Activated naive CD8-positive, alpha-beta T cell (primary cell): ENCODE data around the gene STX1A.
"Not testable (repeated sequence)": the region's sequence is repeated elsewhere in the genome, so short reads cannot be mapped to it uniquely, and the experiment has no call there.

Experiments
- H3K27ac Mint-ChIP-seq: one replicate; pipeline ENCODE4 v1.8.0; 2021; ENCODE audit warnings: mixed read lengths
- H3K27me3 Mint-ChIP-seq: one replicate; pipeline ENCODE4 v1.8.0; 2021; ENCODE audit warnings: mixed read lengths
- H3K36me3 Mint-ChIP-seq: one replicate; pipeline ENCODE4 v1.8.0; 2021; ENCODE audit warnings: mixed read lengths
- H3K4me1 Mint-ChIP-seq: one replicate; pipeline ENCODE4 v1.8.0; 2021; ENCODE audit warnings: low read depth, mixed read lengths
- H3K4me3 Mint-ChIP-seq: one replicate; pipeline ENCODE4 v1.8.0; 2021; ENCODE audit warnings: mild to moderate bottlenecking, mixed read lengths
- H3K9me3 Mint-ChIP-seq: one replicate; pipeline ENCODE4 v1.8.0; 2021; ENCODE audit warnings: low read depth, mixed read lengths

STX1A gene

DNA sequence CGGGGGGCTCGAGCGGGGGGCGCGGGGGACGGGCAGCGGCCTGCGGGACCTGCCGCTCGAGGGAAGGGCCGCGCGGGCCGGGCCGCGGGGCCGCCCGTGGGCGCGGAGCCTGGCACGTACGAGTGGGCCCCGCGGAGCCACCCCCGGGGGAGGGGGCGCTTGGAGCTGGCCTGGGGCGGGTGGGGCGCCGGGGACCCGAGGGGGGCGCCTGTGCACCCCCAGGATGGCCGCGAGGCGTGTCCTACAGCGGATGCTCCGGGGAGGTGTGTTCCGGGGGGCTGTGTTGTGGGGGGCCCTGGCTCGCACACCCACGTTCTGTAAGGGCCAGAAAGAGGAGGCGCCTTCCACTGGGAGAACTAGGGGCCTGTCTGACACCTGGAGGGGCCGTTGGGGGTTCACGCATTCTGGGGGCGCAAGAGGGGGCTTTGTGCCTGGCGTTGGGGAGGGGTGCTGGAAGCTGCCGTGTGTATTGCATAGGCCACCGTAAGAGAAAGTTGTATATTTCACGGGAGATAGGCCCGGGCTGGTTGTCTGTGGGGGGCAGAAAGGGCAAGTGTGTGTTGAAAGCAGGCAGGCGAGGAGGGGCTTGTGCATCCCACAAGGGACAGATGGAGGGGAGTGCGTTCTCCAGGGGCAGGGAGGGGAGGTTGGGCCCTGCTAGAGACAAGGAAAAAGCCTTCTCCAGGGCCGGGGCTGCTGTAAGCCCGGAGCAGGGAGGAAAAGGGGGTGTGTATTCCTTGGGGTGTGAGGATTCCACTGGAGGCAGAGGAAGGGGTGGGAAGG, 51.2 kb downstream of the STX1A start:
- H3K4me3 Mint-ChIP-seq = peak overlapping the region; percentile 70
- no peak overlapping the region for H3K27ac Mint-ChIP-seq
- H3K36me3 Mint-ChIP-seq = no peaks in the 10 kb centered on the region
- peaks cover 10% of the 10 kb centered on the region for H3K4me1 Mint-ChIP-seq
- H3K9me3 Mint-ChIP-seq = peaks cover under 1% of the 10 kb centered on the region
- peaks cover 12% of the 10 kb centered on the region for H3K27me3 Mint-ChIP-seq

- Mint-ChIP-seq H3K4me1 (peaks cover 10% of the 10 kb centered on the region), H3K4me3 (peak within 1 kb of the TSS; percentile 73), H3K9me3 (peaks cover 5% of the 10 kb centered on the region), H3K27ac (no peak within 1 kb of the TSS), H3K27me3 (peaks cover 16% of the 10 kb centered on the region), H3K36me3 (no peaks in the 10 kb centered on the region)
Observed at GRCh38 chr7:73667344-73668102, 51.9 kb downstream of the STX1A start, which contains the start of gene VPS37D. TSS of gene VPS37D (plus strand) at chr7:73667831. CDS start at chr7:73667959, 128 bp downstream.

- H3K4me3 Mint-ChIP-seq = no peak overlapping the region
- no peak overlapping the region for H3K27ac Mint-ChIP-seq
- no peaks in the 10 kb centered on the region for H3K36me3 Mint-ChIP-seq
- peaks cover 5% of the 10 kb centered on the region for H3K4me1 Mint-ChIP-seq
- H3K27me3 Mint-ChIP-seq = peaks cover 18% of the 10 kb centered on the region
- peaks cover 5% of the 10 kb centered on the region for H3K9me3 Mint-ChIP-seq
Observed at GRCh38 chr7:73663033-73663432, 56.4 kb downstream of the STX1A start.

- not testable (repeated sequence) for H3K36me3 Mint-ChIP-seq, H3K9me3 Mint-ChIP-seq, H3K27ac Mint-ChIP-seq, H3K4me1 Mint-ChIP-seq, H3K4me3 Mint-ChIP-seq
- H3K27me3 Mint-ChIP-seq = peaks cover 15% of the 10 kb centered on the region
Observed at GRCh38 chr7:73660594-73660993, 58.9 kb downstream of the STX1A start.

DNA sequence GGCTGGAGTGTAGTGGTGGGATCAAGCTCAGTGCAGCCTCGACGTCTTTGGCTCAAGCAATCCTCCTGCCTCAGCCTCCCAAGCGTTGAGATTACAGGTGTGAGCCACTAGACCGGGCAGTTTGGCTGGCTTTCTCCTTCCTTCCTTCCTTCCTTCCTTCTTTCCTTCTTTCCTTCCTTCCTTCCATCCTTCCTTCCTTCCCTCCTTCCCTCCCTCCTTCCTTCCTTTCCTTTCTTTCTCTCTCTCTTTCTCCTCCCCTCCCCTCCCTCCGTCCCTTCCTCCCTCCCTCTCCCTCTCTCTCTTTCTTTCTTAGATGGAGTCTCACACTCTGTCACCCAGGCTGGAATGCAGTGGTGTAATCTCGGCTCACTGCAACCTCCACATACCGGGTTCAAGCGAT, 59.5 kb downstream of the STX1A start:
- Mint-ChIP-seq H3K27ac (no peak overlapping the region), H3K36me3 (no peaks in the 10 kb centered on the region)

GRCh38 chr7:73655309-73655708, 64.2 kb downstream of the STX1A start:
- H3K4me3 Mint-ChIP-seq, H3K27ac Mint-ChIP-seq, H3K36me3 Mint-ChIP-seq, H3K4me1 Mint-ChIP-seq, H3K9me3 Mint-ChIP-seq: not testable (repeated sequence)
- peaks cover 18% of the 10 kb centered on the region for H3K27me3 Mint-ChIP-seq

More for the DNA sequence above, 59.5 kb downstream of the STX1A start:
- Mint-ChIP-seq H3K27me3 (peaks cover 16% of the 10 kb centered on the region), H3K4me3 (no peak overlapping the region), H3K4me1 (no peaks in the 10 kb centered on the region), H3K9me3 (peaks cover 5% of the 10 kb centered on the region)

- no peak overlapping the region for H3K4me3 Mint-ChIP-seq
- no peaks in the 10 kb centered on the region for H3K36me3 Mint-ChIP-seq
- H3K9me3 Mint-ChIP-seq = no peaks in the 10 kb centered on the region
- H3K4me1 Mint-ChIP-seq = peaks cover 7% of the 10 kb centered on the region
- H3K27ac Mint-ChIP-seq = no peak overlapping the region
- H3K27me3 Mint-ChIP-seq = peaks cover 25% of the 10 kb centered on the region
Observed at GRCh38 chr7:73652541-73652949, 66.9 kb downstream of the STX1A start.

- Mint-ChIP-seq H3K27ac (no peak overlapping the region), H3K36me3 (no peaks in the 10 kb centered on the region), H3K4me1 (peaks cover 7% of the 10 kb centered on the region), H3K4me3 (no peak overlapping the region), H3K27me3 (peaks cover 34% of the 10 kb centered on the region), H3K9me3 (no peaks in the 10 kb centered on the region)
Observed at GRCh38 chr7:73650524-73650923, 68.9 kb downstream of the STX1A start.

- H3K27ac Mint-ChIP-seq = no peak overlapping the region
- H3K27me3 Mint-ChIP-seq = peaks cover 31% of the 10 kb centered on the region
- H3K4me3 Mint-ChIP-seq = peak overlapping the region; percentile 47
- H3K9me3 Mint-ChIP-seq = no peaks in the 10 kb centered on the region
- no peaks in the 10 kb centered on the region for H3K36me3 Mint-ChIP-seq
- peaks cover 7% of the 10 kb centered on the region for H3K4me1 Mint-ChIP-seq
Observed at GRCh38 chr7:73649576-73649975, 69.9 kb downstream of the STX1A start.
